HG03442 (cell line): ENCODE measurements around the gene ZEB2.

ENCODE experiments used
- ATAC-seq: cut with Tn5 transposase; IDR thresholded peaks from one replicate; pipeline ENCODE4 v1.9.1; 2021; ENCODE audit warnings: mild to moderate bottlenecking, moderate library complexity; ENCODE audit not compliant: unreplicated experiment

ZEB2 gene

DNA sequence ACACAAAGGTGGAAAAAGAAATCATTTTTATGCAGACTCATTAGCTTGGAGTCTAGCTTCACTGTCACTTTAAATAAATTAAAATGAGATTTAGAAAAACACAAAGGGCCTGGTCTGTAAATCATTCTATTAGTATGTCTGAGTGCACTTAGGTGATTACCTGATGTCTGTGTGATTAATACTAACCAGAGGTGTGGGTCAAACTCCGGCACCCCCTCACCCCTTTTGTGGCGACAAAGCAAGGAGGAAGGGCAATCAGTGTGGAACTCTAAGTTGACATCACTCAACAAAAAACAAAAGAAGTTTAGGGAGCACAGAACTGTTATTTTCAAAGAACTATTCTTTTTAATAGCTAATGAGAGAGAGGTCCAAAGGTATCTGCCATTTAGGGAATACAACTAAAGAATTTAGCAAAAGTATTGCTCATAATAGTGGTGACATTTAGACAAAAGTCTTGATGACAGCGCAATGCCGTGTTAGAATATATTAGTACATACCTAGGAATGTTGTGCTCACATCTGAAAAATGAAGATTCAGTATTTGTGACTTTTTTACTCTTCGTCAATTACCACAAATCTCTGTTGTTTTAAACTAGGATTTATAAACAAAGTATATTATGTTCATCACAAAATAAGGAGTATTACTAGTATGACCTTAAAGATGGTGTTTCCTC is 66.3 kb downstream of the ZEB2 start:
- ATAC-seq: no peak

DNA sequence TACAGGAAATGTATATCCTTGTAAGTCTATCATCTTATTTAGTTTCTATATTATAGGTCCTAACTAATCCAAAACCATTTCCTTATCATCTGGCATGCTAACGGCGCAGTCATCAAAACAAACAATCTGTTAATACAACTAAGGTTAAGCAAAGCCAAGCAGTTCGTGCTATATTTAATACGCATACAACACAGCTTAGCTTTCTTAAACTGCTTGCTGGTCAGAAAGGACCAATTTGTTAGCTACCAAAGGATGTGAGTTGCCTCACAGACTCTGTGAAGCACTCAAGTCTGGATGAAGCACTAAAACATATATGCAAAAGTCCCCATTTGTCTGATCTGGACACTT is 67.0 kb downstream of the ZEB2 start:
- ATAC-seq: no peak

DNA sequence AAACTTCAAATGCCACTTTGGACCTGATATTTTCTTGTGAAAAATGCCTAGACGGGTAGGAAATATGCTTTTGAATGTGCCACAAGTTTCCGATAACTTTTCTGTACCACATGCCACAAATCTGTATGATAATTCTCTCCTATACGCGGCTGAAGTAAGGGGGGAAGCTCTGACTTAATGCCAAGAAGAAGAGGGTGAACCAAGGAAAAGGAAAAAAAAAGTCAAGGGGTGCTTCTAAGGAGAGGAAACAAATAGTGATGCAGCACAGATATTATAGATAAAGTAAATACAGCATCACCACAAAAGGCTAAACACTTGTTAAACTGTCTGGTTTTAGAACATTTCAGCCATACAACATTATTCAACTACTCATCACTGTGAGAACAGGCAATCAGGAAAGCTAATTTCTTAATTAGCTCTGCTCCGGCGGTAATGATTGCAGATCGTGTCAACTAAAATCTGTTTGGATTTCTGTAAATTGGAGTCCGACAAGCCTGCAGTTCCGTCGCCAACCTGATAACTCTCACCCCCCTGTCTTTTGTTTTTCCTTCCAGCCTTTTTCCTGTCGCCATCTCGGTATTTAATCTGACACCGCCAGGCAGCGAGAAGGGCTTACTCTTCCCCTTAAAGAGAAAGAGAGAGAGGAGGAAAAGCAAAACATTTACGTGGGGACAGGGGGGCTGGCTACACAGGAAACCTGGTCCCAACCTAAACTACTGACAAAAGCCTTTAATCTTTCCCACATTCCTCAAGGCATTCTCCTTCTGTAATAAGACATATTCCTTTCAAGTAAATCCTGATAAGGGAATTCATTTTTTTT is 67.5 kb downstream of the ZEB2 start:
- no peak for ATAC-seq

DNA sequence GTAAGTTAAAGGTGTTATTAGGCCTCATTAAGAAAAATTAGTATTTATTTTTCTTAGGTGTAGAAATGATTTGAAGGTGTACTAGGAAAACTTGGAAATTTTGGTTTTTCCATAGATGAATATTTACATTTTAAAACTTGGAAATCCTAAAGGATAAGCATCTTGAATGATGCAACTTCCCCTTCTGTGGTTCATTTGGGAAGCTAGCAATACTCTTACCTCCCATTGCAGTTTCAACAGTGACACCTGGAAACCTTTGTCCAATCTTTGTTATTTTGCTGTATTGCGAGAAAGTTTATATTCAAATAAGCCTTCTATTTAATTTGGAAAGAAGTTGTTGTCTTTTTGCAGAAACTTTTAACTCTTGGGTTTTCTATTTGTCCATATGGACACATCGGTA is 68.5 kb downstream of the ZEB2 start:
- no peak for ATAC-seq

DNA sequence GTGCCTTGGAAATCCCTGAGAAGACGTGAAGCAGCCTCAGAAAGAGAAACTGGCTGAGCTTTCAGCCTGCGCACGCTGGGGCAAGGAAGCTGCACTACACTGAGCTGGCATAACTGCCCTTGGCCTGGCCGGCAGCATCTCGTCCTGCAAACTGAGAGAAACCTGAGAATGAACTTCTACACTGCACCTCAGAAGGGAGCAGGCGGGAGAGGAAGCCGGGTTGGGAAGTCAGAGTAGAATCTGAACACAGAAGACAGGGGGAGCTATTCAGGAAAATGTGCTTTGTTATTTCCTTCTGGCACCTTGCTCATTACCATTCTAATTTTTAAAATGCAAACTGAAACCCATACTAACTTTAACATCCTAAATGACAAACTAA is 70.9 kb downstream of the ZEB2 start:
- ATAC-seq: peak; percentile 49

DNA sequence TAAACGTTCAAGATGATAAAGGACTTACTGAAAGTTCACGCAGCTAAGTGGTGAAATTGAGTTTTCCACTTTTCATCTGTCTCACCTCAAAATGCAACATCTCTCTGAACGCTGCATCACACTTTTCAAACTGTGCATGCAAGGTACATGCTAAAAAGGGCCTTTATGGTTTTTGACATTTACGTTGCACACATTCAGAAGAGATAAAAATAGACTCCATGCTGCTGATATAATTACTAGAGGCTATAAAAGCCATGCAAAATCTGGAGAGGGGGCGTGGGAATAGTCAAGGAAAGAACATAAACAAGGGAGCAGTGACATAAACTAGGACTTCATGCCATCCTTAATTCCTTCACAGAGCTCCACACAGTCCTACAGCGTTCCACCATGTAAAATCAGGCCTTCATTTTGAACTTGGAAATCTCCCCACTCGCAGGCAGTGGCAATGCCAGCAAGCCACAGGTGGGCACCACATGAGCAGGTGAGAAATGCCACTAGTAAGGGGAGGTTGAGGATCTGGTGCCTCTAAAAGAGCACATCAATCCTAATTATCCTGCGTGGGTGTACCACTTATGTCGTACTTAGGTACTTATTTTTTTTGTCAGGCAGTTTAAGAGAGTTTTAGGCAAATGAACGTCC is 71.4 kb downstream of the ZEB2 start:
- peak; percentile 17 for ATAC-seq

DNA sequence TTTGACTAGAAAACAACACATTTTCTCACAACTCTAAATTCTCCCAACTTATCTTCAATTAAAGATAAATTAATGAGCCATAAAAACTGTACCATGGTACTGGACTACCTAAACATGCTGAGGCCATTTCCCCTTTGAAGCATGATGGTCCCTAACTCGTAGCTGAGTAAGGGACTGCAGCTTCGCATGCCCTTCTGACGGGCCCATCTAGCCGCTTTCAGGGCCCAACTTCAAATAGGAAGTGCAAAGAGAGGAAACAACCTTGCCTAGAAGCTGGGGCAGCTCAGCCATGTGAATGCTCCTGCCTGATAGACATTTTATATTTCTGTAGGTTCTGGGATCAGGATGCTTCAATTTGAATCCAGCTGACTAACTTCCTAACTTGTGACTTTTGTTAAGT is 72.4 kb downstream of the ZEB2 start:
- no peak for ATAC-seq

DNA sequence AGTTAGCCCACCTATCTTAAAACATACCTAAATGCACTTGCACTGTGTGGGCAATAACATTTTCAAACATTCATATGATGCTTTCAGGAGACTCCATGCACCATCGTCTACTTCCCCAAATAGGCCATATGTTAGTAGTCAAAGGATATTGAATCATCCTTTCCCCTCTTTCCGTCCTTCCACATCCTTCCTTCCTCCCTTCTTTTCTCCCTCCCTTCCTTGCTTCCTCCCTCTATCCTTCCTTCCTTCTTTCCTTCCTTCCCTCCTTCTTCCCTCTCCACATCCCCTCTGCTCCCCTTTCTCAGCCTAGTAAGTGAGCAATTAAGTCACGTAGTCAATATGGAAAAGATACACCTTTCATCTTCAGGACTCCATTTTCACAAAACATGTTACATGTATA is 73.8 kb downstream of the ZEB2 start:
- ATAC-seq: no peak

DNA sequence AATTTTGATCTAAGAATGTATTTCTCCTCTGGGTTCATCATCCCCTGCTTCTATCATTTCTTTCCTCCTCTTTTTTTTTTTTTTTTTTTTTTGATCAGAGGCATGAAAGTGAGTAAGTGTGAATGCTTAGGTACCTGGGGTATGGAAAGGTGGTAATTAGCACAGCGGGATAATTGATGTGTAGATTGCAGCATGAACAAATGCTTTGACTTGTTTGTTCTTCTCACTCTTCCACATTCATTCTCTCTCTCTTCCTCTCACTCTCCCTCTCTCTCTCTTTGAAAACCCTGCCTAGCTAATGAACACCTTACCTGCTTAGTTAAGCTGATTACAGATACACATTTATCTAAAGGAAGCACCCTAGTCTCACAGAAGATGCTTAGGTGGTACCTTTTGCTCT is 74.7 kb downstream of the ZEB2 start:
- ATAC-seq: no peak

DNA sequence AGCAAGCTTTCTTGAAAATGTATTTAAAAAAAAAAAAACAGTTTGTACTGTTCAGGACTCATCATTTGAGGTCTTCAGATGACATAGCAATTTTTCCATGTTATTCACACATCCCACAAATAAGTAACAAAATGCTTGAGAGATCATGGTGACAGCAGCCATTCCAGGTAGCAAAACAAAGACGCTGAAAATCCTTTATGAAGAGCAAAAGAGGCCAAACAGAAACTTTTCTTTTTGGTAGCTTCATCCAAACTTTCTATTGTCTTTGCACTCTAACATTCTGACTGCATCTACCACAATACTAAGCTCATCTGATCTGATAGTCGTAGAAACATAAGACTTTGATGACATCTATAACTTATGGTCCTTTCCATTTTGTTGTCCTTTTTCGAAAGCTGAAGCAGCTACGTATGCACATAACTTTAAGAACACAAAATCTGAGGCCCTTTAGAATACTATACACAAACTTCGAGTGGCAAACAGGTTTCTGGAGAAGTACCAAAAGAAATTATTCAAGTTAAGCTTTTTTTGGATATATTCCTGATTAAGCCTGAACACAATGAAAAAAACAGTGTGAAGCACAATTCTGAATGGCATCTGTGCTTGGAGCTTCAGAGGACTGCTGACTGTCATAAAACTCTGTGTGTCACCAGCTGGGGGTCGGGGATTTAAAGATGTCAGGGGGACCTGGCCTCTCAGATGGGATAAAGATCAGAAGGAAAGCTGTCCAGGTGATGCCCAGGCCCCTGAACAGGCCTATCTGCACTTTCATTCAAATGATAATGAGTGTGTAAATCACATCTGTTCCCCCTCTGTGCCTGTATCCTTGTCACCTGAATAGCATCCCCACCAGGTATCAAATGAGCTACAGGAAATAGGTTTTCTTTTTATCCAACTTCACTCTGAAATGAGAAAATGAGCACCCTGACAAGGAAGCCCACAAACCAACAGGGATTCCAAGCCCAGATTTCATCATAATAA is 75.8 kb downstream of the ZEB2 start:
- no peak for ATAC-seq

DNA sequence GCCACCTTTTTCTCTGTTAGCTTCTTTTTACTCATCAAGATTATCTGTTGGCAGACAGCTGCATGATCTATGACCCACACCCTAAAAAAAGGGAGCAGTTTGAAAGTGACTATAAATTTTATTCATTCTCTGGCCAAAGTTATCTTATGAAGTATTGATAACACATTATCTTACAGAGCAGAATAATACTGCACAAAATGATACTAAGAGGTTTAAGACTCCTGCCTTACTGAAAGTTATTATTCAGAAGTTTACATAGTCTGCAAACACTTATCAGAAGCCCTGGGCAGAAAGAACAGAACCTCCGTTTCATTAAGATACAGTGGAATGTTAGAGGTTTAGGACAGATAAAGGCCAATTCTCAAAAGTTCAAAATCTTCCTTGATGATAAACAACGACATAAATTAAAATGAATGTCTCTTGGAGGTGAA is 78.2 kb downstream of the ZEB2 start:
- ATAC-seq: no peak

DNA sequence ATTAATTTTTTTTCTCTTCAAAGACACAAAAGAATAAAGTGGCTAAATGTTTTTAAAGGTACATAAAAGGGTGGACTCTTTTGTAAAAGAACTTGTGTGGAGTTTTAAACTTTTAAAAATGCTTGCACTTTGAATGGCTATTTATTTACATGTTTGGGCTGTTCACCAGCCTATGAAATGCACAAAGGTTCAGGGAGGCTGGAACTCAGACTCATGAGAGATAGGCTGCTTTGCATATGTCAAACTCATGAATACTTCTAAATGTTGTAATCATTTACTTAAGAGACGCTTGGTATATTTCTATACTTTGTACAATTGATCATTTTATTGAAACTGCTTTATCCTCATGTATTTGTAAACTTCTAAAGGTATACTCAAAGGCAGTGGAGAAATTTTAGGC is 79.9 kb downstream of the ZEB2 start:
- ATAC-seq: no peak

DNA sequence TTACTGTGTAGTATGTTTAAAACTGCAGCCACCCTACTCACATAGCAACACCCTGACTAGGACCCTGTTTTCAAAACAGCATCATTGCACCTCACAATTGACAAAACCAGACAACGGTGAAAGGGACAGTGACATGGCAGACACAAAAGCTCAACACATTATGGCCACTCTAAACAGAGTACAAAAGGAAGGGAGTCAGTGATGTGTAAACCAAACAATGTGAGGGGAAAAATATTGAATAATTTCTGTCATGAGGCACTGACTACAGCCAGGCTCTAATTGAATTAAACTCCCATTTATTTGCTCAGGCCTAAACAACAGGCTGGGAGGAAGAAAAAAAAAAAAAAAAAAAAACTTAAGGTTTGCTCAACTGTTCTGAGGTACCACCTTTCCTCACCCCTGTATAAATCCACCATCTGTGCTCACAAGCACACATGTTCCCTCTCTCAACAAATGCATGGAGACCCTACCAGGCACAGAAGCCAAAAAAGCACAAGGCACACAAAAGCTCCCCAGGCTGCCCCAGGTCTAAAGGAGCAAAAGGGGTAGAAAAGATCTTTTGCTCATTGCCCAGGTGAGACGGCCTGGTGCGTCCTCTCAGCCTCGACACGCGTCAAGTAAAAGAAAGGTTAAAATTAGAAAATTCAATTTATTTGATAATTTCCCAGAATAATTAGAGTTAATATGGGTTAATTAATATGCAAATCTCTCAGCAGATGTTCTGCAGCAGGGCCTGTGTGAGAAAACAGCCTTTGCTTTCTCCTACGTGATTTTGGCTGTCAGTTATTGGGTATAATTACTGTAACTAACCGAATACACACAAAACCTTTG is 80.9 kb downstream of the ZEB2 start:
- ATAC-seq: no peak

DNA sequence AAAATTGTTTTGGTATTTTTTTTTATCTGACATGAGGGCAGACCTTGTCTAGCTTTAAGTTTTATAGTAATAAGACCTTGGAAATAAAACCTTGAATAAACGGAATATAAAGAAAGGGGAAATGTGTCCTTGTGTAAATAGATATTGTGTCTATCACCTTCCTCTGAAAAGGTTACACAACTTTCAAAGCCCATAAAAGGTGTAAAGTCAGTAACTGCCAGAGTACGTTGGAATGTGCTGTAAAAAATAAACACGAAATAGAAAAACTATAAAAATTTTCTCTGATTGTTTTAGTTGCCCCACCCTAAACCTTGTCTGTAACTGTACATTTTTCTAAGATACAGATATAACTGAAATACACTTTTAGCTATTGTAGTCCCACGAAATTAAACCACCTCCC is 82.3 kb downstream of the ZEB2 start:
- ATAC-seq: no peak

DNA sequence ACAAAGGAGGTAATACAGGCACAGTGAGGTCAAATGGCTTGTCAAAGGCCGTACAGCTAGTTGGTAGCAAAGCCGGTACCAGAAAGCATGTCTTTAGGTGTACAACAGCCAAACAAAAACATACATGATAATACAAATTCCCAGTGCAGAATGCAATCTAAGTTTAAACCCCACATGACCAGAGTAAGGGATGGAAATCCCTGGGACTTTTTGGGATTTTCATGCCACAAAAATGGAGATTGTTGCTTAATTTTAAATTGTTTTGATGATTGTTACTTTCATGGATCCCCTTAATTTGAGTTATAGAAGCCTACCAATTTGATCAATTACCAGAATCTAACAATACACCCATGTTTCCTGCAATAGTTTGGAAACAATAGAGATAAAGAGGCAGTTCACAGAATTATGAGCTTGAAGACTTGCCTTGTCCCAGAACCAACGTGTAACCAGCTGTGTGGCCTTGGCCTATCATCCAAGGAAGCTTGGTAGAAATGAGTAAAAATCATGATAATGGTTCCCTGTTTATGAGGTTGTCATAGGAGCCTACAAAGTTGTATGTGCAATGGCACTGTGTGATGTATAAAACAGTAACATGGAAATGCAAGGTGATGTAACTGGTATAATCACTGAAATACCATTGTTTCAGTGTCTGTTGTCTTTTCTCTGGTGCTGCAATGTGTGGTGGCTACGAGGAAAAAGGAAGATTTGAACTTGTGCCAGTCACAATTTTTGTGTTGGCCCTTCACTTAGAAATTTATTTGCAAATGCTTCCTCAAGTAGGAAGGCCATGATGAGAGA is 85.3 kb downstream of the ZEB2 start:
- ATAC-seq: no peak

DNA sequence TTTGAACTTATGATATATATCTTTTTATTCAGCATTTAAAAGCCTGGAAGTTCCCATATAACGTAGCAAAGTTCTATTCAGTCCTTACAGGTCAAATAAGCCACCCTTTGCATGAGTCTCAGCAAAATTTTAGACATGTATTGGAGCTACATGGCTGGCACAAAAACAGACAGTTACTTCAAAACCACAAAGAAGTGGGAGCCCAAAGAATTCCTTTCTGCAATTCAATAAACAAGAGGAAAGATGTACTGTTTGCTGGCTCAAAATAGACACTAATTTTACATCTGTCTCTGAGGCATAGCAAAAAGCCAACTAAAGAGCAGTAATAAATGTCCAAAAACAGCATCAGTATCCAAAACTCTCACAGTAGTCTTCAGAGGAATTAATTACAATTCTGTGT is 87.0 kb downstream of the ZEB2 start:
- no peak for ATAC-seq

DNA sequence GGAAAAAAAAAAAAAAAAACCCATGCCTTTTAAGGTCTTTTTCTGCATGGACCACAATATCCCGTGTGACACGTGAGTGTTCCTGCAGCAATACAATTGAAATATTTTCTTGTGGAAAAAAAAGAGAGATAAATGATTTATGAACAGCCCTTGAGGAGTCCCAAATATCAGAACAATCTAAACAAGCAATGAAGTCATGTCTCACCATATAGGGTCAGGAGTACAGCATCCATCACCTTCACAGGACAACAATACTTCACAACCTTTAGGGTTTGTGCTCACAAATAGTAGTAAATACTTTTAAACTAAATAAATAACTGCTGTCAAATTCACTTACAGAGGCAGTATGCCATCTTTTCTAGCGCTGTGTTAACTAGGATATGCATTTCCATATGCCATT is 87.9 kb downstream of the ZEB2 start:
- ATAC-seq: no peak

DNA sequence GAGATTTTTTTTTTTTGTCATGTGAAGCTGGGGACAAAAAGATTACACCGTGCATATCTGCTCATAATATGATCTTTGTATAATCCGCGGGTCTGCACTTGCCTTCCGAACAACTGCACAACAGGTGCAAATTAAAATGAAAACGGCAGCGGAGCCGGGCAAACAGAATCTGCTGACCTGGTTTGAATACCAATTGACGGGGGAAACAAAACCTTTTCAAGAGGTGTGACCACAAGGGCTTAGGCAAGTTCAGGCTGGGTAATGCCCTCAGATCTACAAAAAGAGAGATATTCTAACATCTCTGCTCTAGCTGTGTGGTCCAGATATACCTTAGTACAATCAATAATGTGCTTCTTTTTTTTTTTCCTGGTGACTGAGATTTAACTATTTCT is 88.5 kb downstream of the ZEB2 start:
- no peak for ATAC-seq

DNA sequence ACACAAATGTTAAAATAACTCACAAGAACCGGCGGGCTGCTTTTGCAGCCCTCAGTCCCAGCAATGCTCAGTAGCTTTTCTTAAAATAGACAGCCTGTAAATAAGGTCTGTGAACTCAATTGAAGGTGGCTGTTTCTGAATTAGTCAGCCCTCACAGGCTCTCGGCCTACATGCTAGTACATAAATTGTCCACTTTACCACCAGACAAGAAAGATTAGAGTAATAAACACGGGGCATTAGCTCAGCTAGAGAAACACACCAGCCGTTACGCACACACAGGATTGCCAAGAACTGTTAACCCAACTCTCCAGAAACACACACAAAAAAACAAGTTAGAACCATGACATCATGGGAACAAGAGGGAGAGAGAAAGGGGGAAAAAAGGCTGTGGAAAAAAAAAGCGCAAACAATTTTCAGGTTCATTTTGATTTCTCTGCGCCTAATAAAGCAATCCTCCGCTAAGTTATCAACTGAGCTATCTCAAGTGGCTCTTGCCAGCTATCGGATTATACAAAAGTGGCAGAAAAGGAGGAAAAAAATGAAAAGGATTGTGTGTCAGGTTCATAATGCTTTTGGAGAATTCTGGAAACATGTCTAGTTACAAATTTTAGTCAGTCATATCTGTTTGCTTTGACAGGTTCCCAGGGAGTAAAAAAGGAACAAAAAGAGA is 89.1 kb downstream of the ZEB2 start:
- ATAC-seq: peak; percentile 100
